B cell (primary cell): ENCODE data around the gene SUPT20HL1. TPM values are rescaled to one million over a fixed set of nuclear protein-coding genes. Genes with fewer than 3 reads are reported as not detected.

Source experiments
- ATAC-seq: fragments of 200-7000 bp; cut with Tn5 transposase; one replicate; pipeline ENCODE4 v1.10.0; 2021; ENCODE audit warnings: low read depth, mild to moderate bottlenecking, moderate number of reproducible peaks, moderate library complexity
- CTCF ChIA-PET: fragments of 350-600 bp; sonication (Branson Sonifier 250); formaldehyde crosslinking; loops from one replicate; lab custom pipeline; 2021; ENCODE audit warnings: antibody characterized with exemption, inconsistent platforms; lab: Charles Lee
- POLR2A ChIA-PET: fragments of 350-600 bp; sonication (Branson Sonifier 250); formaldehyde crosslinking; loops from one replicate; lab custom pipeline; 2021; ENCODE audit warnings: antibody characterized with exemption; lab: Charles Lee
- DNase-seq: peaks from one replicate; pipeline ENCODE4 v3.0.0; 2013
- H2AFZ ChIP-seq: 2 replicates; pipeline ENCODE4 v1.6.1; 2012; ENCODE audit warnings: mild to moderate bottlenecking, low read depth, low read length; ENCODE audit not compliant: insufficient read depth, poor library complexity, severe bottlenecking
- H3K27ac ChIP-seq, 2 donors: 1 replicate in 1 of 2; 2 replicates in 1 of 2; pipeline ENCODE4 v1.5.1; 2012 to 2013; ENCODE audit warnings: low read length in 2 of 2, mild to moderate bottlenecking in 2 of 2, moderate library complexity in 1 of 2
- H3K27me3 ChIP-seq, 4 experiments: fragments of 200-600 bp in 1 of 4; sonication (generic) in 1 of 4; replicated peaks in 1 of 4; 1 replicate in 2 of 4; 2 replicates in 2 of 4; pipeline versions ENCODE4 v1.6.1 to v1.7.0; 2013 to 2016; ENCODE audit warnings: low read length in 3 of 4, mild to moderate bottlenecking in 2 of 4, mixed read lengths in 1 of 4, moderate library complexity in 1 of 4; ENCODE audit not compliant: insufficient read depth in 4 of 4, control insufficient read depth in 3 of 4; ENCODE audit errors: control extremely low read depth in 1 of 4
- H3K36me3 ChIP-seq, 2 experiments: replicated peaks in 1 of 2; 1 replicate in 1 of 2; 2 replicates in 1 of 2; pipeline versions ENCODE4 v1.6.1 to v1.7.1; 2013; ENCODE audit warnings: low read length in 1 of 2; ENCODE audit not compliant: insufficient read depth in 2 of 2, control insufficient read depth in 1 of 2; ENCODE audit errors: control extremely low read depth in 1 of 2, extremely low read depth in 1 of 2
- H3K4me1 ChIP-seq, 2 donors: fragments of 200-600 bp in 1 of 2; sonication (generic) in 1 of 2; 1 replicate in 1 of 2; 2 replicates in 1 of 2; pipeline versions ENCODE4 v1.5.1 to v1.6.1; 2013 to 2017; ENCODE audit warnings: low read length in 2 of 2; ENCODE audit not compliant: control insufficient read depth in 2 of 2, insufficient read depth in 2 of 2
- H3K4me2 ChIP-seq: replicated peaks from 2 replicates; pipeline ENCODE3; 2012; ENCODE audit warnings: mild to moderate bottlenecking, low read depth, low read length; ENCODE audit not compliant: poor library complexity, severe bottlenecking
- H3K4me3 ChIP-seq, 5 experiments: fragments of 200-600 bp in 1 of 5; sonication (generic) in 1 of 5; 1 replicate in 3 of 5; 2 replicates in 2 of 5; pipeline versions ENCODE4 v1.5.1 to v1.7.0; 2011 to 2016; ENCODE audit warnings: low read length in 4 of 5, mild to moderate bottlenecking in 4 of 5, low read depth in 2 of 5, control low read depth in 1 of 5, moderate library complexity in 1 of 5; ENCODE audit not compliant: insufficient read depth in 1 of 5; ENCODE audit errors: control extremely low read depth in 1 of 5, extremely low read depth in 1 of 5
- H3K79me2 ChIP-seq: fragments of 200-600 bp; sonication (generic); one replicate; pipeline ENCODE4 v1.6.0; 2016; ENCODE audit warnings: low read length; ENCODE audit not compliant: control insufficient read depth, insufficient read depth
- H3K9ac ChIP-seq: fragments of 200-600 bp; sonication (generic); 2 replicates; pipeline ENCODE4 v1.6.1; 2017; ENCODE audit warnings: mild to moderate bottlenecking, low read length, moderate library complexity
- H3K9me3 ChIP-seq, 3 donors: one replicate each; pipeline versions ENCODE4 v1.6.1 to v1.7.1; 2013; ENCODE audit warnings: low read length in 2 of 3; ENCODE audit not compliant: control insufficient read depth in 2 of 3, insufficient read depth in 1 of 3; ENCODE audit errors: control extremely low read depth in 1 of 3
- H4K20me1 ChIP-seq: 2 replicates; pipeline ENCODE4 v1.6.0; 2012; ENCODE audit warnings: mild to moderate bottlenecking, low read length; ENCODE audit not compliant: insufficient read depth, control insufficient read depth, poor library complexity, severe bottlenecking
- H3K27ac Mint-ChIP-seq: one replicate; pipeline ENCODE4 v1.8.0; 2021; ENCODE audit warnings: mixed read lengths
- H3K27me3 Mint-ChIP-seq: one replicate; pipeline ENCODE4 v1.8.0; 2021; ENCODE audit warnings: mixed read lengths
- H3K4me1 Mint-ChIP-seq: one replicate; pipeline ENCODE4 v1.8.0; 2021; ENCODE audit warnings: mixed read lengths
- H3K4me3 Mint-ChIP-seq: one replicate; pipeline ENCODE4 v1.8.0; 2021; ENCODE audit warnings: mixed read lengths
- H3K9me3 Mint-ChIP-seq: one replicate; pipeline ENCODE4 v1.8.0; 2022; ENCODE audit warnings: mixed read lengths; ENCODE audit not compliant: insufficient read depth
- CTCF ChIP-seq: fragments of 200-600 bp; IDR thresholded peaks from one replicate; pipeline ENCODE4 v1.8.0; 2022; ENCODE audit warnings: antibody characterized with exemption, mild to moderate bottlenecking
- EZH2 ChIP-seq: IDR thresholded peaks from 2 replicates; pipeline ENCODE4 v1.6.1; 2012; ENCODE audit warnings: borderline replicate concordance, low read depth, mild to moderate bottlenecking, moderate library complexity, low read length; ENCODE audit not compliant: insufficient read depth, poor library complexity, severe bottlenecking
- WGBS: methylation state at CpG from one replicate; pipeline ENCODE4 v1.1.5; 2013; ENCODE audit warnings: missing lambda C conversion rate; ENCODE audit not compliant: insufficient coverage; 5-methylcytosine and 5-hydroxymethylcytosine counted together
- intact Hi-C: fragments of 100-400 bp; cut with micrococcal nuclease; formaldehyde crosslinking; loops from one replicate; pipeline ENCODE4 v1.10.0; 2022
- polyA plus RNA-seq: library from polyadenylated mRNA; depleted of rRNA; stranded (reverse); fragments of >200 nt; gene quantifications from 2 replicates; pipeline ENCODE4 v1.2.3, GENCODE V29; 2012
- total RNA-seq, 2 donors: library from RNA; stranded (reverse); fragments of 120-200 nt in 1 of 2; gene quantifications; 1 replicate in 1 of 2; 2 replicates in 1 of 2; pipeline versions ENCODE4 v1.2.3 to v1.2.4, GENCODE V29; 2013 to 2022

Gene SUPT20HL1
- total and polyA plus RNA-seq, 2 donors (not counting 1 experiment from before 2014, with no cell fraction given), result not detected

GRCh38 chrX:24396931-24397279 is 36.5 kb downstream of the SUPT20HL1 start:
- WGBS, result no CpG with 5 or more reads among the region's 1 CpG
- H3K4me3 Mint-ChIP-seq, result no peak overlapping the region
- no peaks in the 10 kb centered on the region for H3K9me3 Mint-ChIP-seq
- intact Hi-C loops, result loop anchor here (1.0 to 5.0 kb wide), 3 partner anchors 66 to 102 kb away; no protein-coding TSS in a partner anchor
- Histone ChIP-seq H3K4me2 (no peak overlapping the region), H3K27me3 (peaks cover 0 to under 1% (median 0%) of the 10 kb centered on the region in 4 experiments), H3K27ac (no peak overlapping the region), H3K9me3 (no peaks in the 10 kb centered on the region), H3K9ac (no peak overlapping the region), H3K4me1 (no peaks in the 10 kb centered on the region), H4K20me1 (no peaks in the 10 kb centered on the region), H3K79me2 (no peaks in the 10 kb centered on the region), H2AFZ (no peak overlapping the region), H3K36me3 (no peaks in the 10 kb centered on the region), H3K4me3 (no peak overlapping the region)
- no peak for ATAC-seq
- no peak for DNase-seq
- POLR2A ChIA-PET, result no interaction called here
- TF ChIP-seq CTCF (no peak), EZH2 (no peak)
- peaks cover 2% of the 10 kb centered on the region for H3K4me1 Mint-ChIP-seq
- CTCF ChIA-PET, result interaction anchor here (1.3 to 8.6 kb wide), 11 partner anchors 10 to 119 kb away, joined by 3 to 255 read pairs (median 8); partner anchors contain the start of gene PDK3
- H3K27ac Mint-ChIP-seq, result no peak overlapping the region
- peaks cover 4% of the 10 kb centered on the region for H3K27me3 Mint-ChIP-seq

GRCh38 chrX:24398766-24399165 is 38.3 kb downstream of the SUPT20HL1 start:
- no peak for ATAC-seq
- ChIA-PET CTCF (interaction anchor here (0.9 to 8.6 kb wide), 3 partner anchors 9 to 101 kb away, joined by 3 to 255 read pairs (median 4); no protein-coding TSS in a partner anchor), POLR2A (no interaction called here)
- no peak overlapping the region for H2AFZ ChIP-seq
- H3K4me1 ChIP-seq, result no peaks in the 10 kb centered on the region
- no peak overlapping the region for H3K4me3 ChIP-seq
- 80% methylated on average over 1 of the region's 2 CpGs for WGBS
- Mint-ChIP-seq H3K4me3 (no peak overlapping the region), H3K9me3 (no peaks in the 10 kb centered on the region), H3K4me1 (peaks cover 2% of the 10 kb centered on the region), H3K27ac (no peak overlapping the region), H3K27me3 (no peaks in the 10 kb centered on the region)
- no peak for DNase-seq
- no peaks in the 10 kb centered on the region for H3K27me3 ChIP-seq
- H3K36me3 ChIP-seq, result no peaks in the 10 kb centered on the region
- H3K27ac ChIP-seq, result no peak overlapping the region
- H3K4me2 ChIP-seq, result no peak overlapping the region
- H4K20me1 ChIP-seq, result no peaks in the 10 kb centered on the region
- H3K9me3 ChIP-seq, result no peaks in the 10 kb centered on the region
- TF ChIP-seq EZH2 (no peak), CTCF (no peak)
- intact Hi-C loops, result loop anchor here (5.0 kb wide), 1 partner anchor 84 kb away; no protein-coding TSS in a partner anchor
- H3K9ac ChIP-seq, result no peak overlapping the region
- H3K79me2 ChIP-seq, result no peaks in the 10 kb centered on the region
